Stomach (tissue), 9 donors: Measurements from ENCODE around the gene HUS1. TPM values are rescaled to one million over a fixed set of nuclear protein-coding genes. Genes with fewer than 3 reads are reported as not detected.
"Not testable (repeated sequence)": the region's sequence is repeated elsewhere in the genome, so short reads cannot be mapped to it uniquely, and the experiment has no call there.

Experiments used
- DNase-seq, 2 donors: peaks; one replicate each; pipeline versions ENCODE4 v3.0.0 to v3.0.0-alpha.2; 2013 to 2019
- H3K27ac ChIP-seq, 5 donors: fragments of 200-600 bp in 4 of 5; sonication (generic) in 4 of 5; one replicate each; pipeline ENCODE4 v1.5.1; 2013 to 2019; ENCODE audit warnings: mild to moderate bottlenecking in 1 of 5, moderate library complexity in 1 of 5
- H3K27me3 ChIP-seq, 3 donors: fragments of 200-600 bp; sonication (generic); one replicate each; pipeline ENCODE4 v1.5.1; 2017 to 2019; ENCODE audit warnings: mixed run types in 1 of 3
- H3K36me3 ChIP-seq, 4 donors: fragments of 200-600 bp; sonication (generic); 1 replicate in 3 of 4; 2 replicates in 1 of 4; pipeline ENCODE4 v1.5.1; 2016 to 2019
- H3K4me1 ChIP-seq, 4 donors: fragments of 200-600 bp; sonication (generic); one replicate each; pipeline ENCODE4 v1.5.1; 2016 to 2019
- H3K4me3 ChIP-seq, 4 donors: fragments of 200-600 bp; sonication (generic) in 3 of 4; one replicate each; pipeline ENCODE4 v1.5.1; 2016 to 2019; ENCODE audit warnings: mild to moderate bottlenecking in 1 of 4
- H3K9me3 ChIP-seq, 4 donors: fragments of 200-600 bp; sonication (generic); one replicate each; pipeline ENCODE4 v1.5.1; 2016 to 2019
- CTCF ChIP-seq, 7 experiments: fragments of 450-650 bp in 4 of 7; fragments of 200-600 bp in 3 of 7; sonication (generic) in 3 of 7; IDR thresholded peaks; one replicate each; pipeline ENCODE4 v1.5.1; 2016 to 2019; ENCODE audit warnings: antibody characterized with exemption in 7 of 7, control low read depth in 2 of 7, mild to moderate bottlenecking in 1 of 7
- EP300 ChIP-seq: sonication (generic); formaldehyde crosslinking; IDR thresholded peaks from one replicate; pipeline ENCODE4 v1.6.1; 2017; ENCODE audit warnings: antibody characterized with exemption
- POLR2A ChIP-seq, 4 donors: fragments of 450-650 bp; IDR thresholded peaks; one replicate each; pipeline ENCODE4 v1.6.1; 2016; ENCODE audit warnings: antibody characterized with exemption in 4 of 4, control low read depth in 2 of 4, mild to moderate bottlenecking in 1 of 4, moderate library complexity in 1 of 4
- POLR2AphosphoS5 ChIP-seq, 3 donors: sonication (generic); formaldehyde crosslinking; IDR thresholded peaks; one replicate each; pipeline ENCODE4 v1.6.1; 2016; ENCODE audit warnings: antibody characterized with exemption in 3 of 3
- WGBS, 5 donors: extraction: QIAGEN DNeasy Blood & Tissue Kit in 3 of 5; methylation state at CpG; one replicate each; pipeline versions ENCODE4 v1.1.5 to v1.1.7; 2013 to 2018; 5-methylcytosine and 5-hydroxymethylcytosine counted together
- intact Hi-C: fragments of 100-400 bp; cut with DNase I; formaldehyde crosslinking; loops from one replicate; pipeline ENCODE4 v1.15.1; 2023; ENCODE audit warnings: low total_unique reads
- polyA plus RNA-seq, 3 donors: library from polyadenylated mRNA; stranded (reverse); fragments of 200-250 nt; gene quantifications; one replicate each; pipeline ENCODE4 v1.2.3, GENCODE V29; 2013
- total RNA-seq, 5 donors: library from RNA; depleted of rRNA; stranded (reverse); fragments of >200 nt; gene quantifications; one replicate each; pipeline versions ENCODE4 v1.1.0 to v1.2.3, GENCODE V29; 2014 to 2016
- donor health status: healthy with polysubstance abuse.
- donor health status: Bipolar disorder and iron deficiency.
- donor health status: healthy.

HUS1 gene
- total and polyA plus RNA-seq, 8 donors, result 5.9 to 69.2 (median 11.1) TPM

- no peak overlapping the region for H3K27ac ChIP-seq
- no peak for DNase-seq
- no peak overlapping the region for H3K4me3 ChIP-seq
- H3K9me3 ChIP-seq, result no peaks in the 10 kb centered on the region
- no peaks in the 10 kb centered on the region for H3K27me3 ChIP-seq
- no peaks in the 10 kb centered on the region for H3K36me3 ChIP-seq
- no peaks in the 10 kb centered on the region for H3K4me1 ChIP-seq
- WGBS, 5 donors, result 74 to 90% (median 88%) methylated on average over 6 of the region's 6 CpGs
- no peak for TF ChIP-seq EP300
- intact Hi-C loops, result no loop called here
Measured at GRCh38 chr7:48006866-48007265, 27.5 kb upstream of the HUS1 start.

- intact Hi-C loops, result no loop called here
- 36 to 46% (median 40%) methylated on average over 5 of the region's 5 CpGs for WGBS, 5 donors
- TF ChIP-seq EP300, result no peak
- TF ChIP-seq CTCF (IDR thresholded peaks at IDR 0.05), result no peak
- TF ChIP-seq POLR2AphosphoS5 (IDR thresholded peaks at IDR 0.05), result no peak
- TF ChIP-seq POLR2A (IDR thresholded peaks at IDR 0.05), result no peak
- no peak for DNase-seq
- no peaks in the 10 kb centered on the region for H3K4me1 ChIP-seq
- H3K27me3 ChIP-seq, result no peaks in the 10 kb centered on the region
- no peaks in the 10 kb centered on the region for H3K36me3 ChIP-seq
- no peak overlapping the region for H3K27ac ChIP-seq
- H3K4me3 ChIP-seq, result no peak overlapping the region
- no peaks in the 10 kb centered on the region for H3K9me3 ChIP-seq
Measured at GRCh38 chr7:48004638-48005037, 25.2 kb upstream of the HUS1 start.

GRCh38 chr7:48004032-48004431 lies 24.6 kb upstream of the HUS1 start:
- TF ChIP-seq POLR2AphosphoS5 (IDR thresholded peaks at IDR 0.05), result no peak
- no peak for TF ChIP-seq EP300
- TF ChIP-seq CTCF (IDR thresholded peaks at IDR 0.05), result no peak
- no peak for TF ChIP-seq POLR2A (IDR thresholded peaks at IDR 0.05)
- no peaks in the 10 kb centered on the region for H3K9me3 ChIP-seq
- H3K4me1 ChIP-seq, result no peaks in the 10 kb centered on the region
- H3K27ac ChIP-seq, result no peak overlapping the region
- H3K27me3 ChIP-seq, result no peaks in the 10 kb centered on the region
- H3K4me3 ChIP-seq, result no peak overlapping the region
- no peaks in the 10 kb centered on the region for H3K36me3 ChIP-seq
- 61 to 76% (median 66%) methylated on average over 2 of the region's 2 CpGs for WGBS, 5 donors
- DNase-seq, result no peak
- intact Hi-C loops, result no loop called here

GRCh38 chr7:48000164-48000563 lies 20.7 kb upstream of the HUS1 start:
- WGBS, 5 donors, result 86 to 92% (median 88%) methylated on average over 13 of the region's 13 CpGs
- DNase-seq, H3K4me1 ChIP-seq, H3K4me3 ChIP-seq, H3K27ac ChIP-seq, H3K27me3 ChIP-seq, H3K36me3 ChIP-seq, intact Hi-C loops, H3K9me3 ChIP-seq: not testable (repeated sequence)

- H3K4me3 ChIP-seq, result no peak overlapping the region
- H3K9me3 ChIP-seq, result no peaks in the 10 kb centered on the region
- DNase-seq, result no peak
- no peaks in the 10 kb centered on the region for H3K27me3 ChIP-seq
- H3K4me1 ChIP-seq, result no peaks in the 10 kb centered on the region
- no peaks in the 10 kb centered on the region for H3K36me3 ChIP-seq
- TF ChIP-seq POLR2A (IDR thresholded peaks at IDR 0.05) (no peak), POLR2AphosphoS5 (IDR thresholded peaks at IDR 0.05) (no peak), CTCF (IDR thresholded peaks at IDR 0.05) (no peak), EP300 (no peak)
- WGBS, 5 donors, result 94 to 97% (median 96%) methylated on average over 12 of the region's 12 CpGs
- intact Hi-C loops, result loop anchor here (10.0 kb wide), 1 partner anchor 105 kb away; no protein-coding TSS in a partner anchor
- H3K27ac ChIP-seq, result no peak overlapping the region
Measured at GRCh38 chr7:47999413-47999812, 20.0 kb upstream of the HUS1 start.
